GM12878 (cell line): ENCODE data around the gene STK10.

Experiments
- CBFB ChIP-seq: IDR thresholded peaks from 2 replicates; pipeline ENCODE4 v1.6.1; 2016; ENCODE audit warnings: antibody characterized with exemption, low read depth
- EP300 ChIP-seq, 2 experiments: fragments of 150-350 bp in 1 of 2; IDR thresholded peaks; 2 replicates each; pipeline ENCODE4 v1.6.1; 2011 to 2012; ENCODE audit warnings: low read depth in 2 of 2, low read length in 2 of 2, borderline replicate concordance in 1 of 2, improper control_type of control experiment in 1 of 2, inconsistent platforms in 1 of 2; ENCODE audit not compliant: control insufficient read depth in 1 of 2
- EZH2 ChIP-seq: IDR thresholded peaks from 2 replicates; pipeline ENCODE4 v1.6.1; 2012; ENCODE audit warnings: low read depth, mild to moderate bottlenecking, control low read depth, inconsistent platforms, low read length, borderline replicate concordance; ENCODE audit not compliant: control insufficient read depth
- PAX5 ChIP-seq: IDR thresholded peaks from 2 replicates; pipeline ENCODE4 v1.6.1; 2011; ENCODE audit warnings: low read depth, low read length, borderline replicate concordance

DNA sequence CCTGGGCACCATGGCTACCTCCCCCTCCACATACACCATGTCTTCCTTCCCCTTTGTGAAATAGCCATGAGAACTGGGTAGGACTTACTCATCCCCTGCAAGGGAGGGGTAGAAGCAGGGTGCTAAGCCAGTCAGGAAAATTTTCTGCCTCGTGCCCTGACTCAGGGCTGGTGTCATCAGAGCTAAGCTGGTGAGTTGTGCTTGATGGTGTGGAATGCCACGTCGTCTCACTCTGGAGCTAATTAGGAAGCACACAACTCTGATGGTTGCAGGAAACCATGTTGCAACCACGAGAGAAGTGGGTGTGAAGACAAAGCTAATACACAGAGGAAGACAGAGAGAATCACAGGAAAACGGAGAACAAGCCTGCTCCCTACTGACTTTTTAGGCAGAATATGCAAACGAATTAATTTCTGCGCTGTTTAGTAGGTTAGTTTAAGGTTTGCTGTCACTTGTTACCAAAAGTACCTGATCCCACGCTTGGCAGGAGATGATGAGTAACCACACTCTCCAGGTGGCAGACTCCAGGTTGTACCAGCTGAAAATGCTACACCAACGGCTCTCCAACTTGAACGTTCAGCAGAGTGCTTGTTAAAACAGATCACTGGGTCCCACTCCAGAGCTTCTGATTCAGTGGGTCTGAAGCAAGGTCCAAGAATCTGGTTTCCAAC is 54.5 kb downstream of the STK10 start:
- TF ChIP-seq CBFB (no peak), PAX5 (no peak), EZH2 (no peak), EP300 (IDR thresholded peaks at IDR 0.05; ENCODE audit: borderline replicate concordance in 1 of 2, control insufficient read depth in 1 of 2, low read depth in 2 of 2, low read length in 2 of 2) (no peak)
